H9 (cell line): Measurements from ENCODE around the gene ARHGAP40. TPM values are rescaled to one million over a fixed set of nuclear protein-coding genes. Genes with fewer than 3 reads are reported as not detected.
A peak's percentile ranks its signal among the peaks of the same experiment; 100 is the strongest.

Experiments used
- DNase-seq: peaks from one replicate; pipeline ENCODE4 v3.0.0-alpha.2; 2017
- H2AFZ ChIP-seq: one replicate; pipeline ENCODE4 v1.6.1; 2013; ENCODE audit warnings: mild to moderate bottlenecking, low read length, control low read depth, moderate library complexity
- H2AK5ac ChIP-seq: 2 replicates; pipeline ENCODE4 v1.6.1; 2013; ENCODE audit warnings: low read length, control low read depth, mixed read lengths; ENCODE audit not compliant: insufficient read length
- H2BK120ac ChIP-seq: one replicate; pipeline ENCODE4 v1.6.1; 2013; ENCODE audit warnings: low read depth, mild to moderate bottlenecking, low read length, control low read depth, inconsistent platforms; ENCODE audit not compliant: poor library complexity, severe bottlenecking
- H2BK12ac ChIP-seq: 2 replicates; pipeline ENCODE4 v1.6.1; 2013; ENCODE audit warnings: low read length, control low read depth, mixed read lengths, low read depth; ENCODE audit not compliant: insufficient read length
- H2BK15ac ChIP-seq: 2 replicates; pipeline ENCODE4 v1.6.1; 2013; ENCODE audit warnings: low read depth, low read length, control low read depth
- H2BK20ac ChIP-seq: one replicate; pipeline ENCODE4 v1.6.1; 2013; ENCODE audit warnings: low read depth, mild to moderate bottlenecking, low read length, control low read depth, inconsistent platforms; ENCODE audit not compliant: poor library complexity, severe bottlenecking
- H2BK5ac ChIP-seq: 2 replicates; pipeline ENCODE4 v1.6.1; 2013; ENCODE audit warnings: low read length, control low read depth, mixed read lengths; ENCODE audit not compliant: insufficient read length
- H3K14ac ChIP-seq: 2 replicates; pipeline ENCODE4 v1.6.1; 2013; ENCODE audit warnings: low read length, control low read depth; ENCODE audit not compliant: insufficient read depth
- H3K18ac ChIP-seq: 2 replicates; pipeline ENCODE4 v1.6.1; 2013; ENCODE audit warnings: low read depth, mild to moderate bottlenecking, mixed read lengths, low read length, control low read depth; ENCODE audit not compliant: insufficient read length
- H3K23ac ChIP-seq: 2 replicates; pipeline ENCODE4 v1.6.1; 2013; ENCODE audit warnings: low read length, control low read depth, mixed read lengths, low read depth; ENCODE audit not compliant: insufficient read length
- H3K23me2 ChIP-seq: 2 replicates; pipeline ENCODE4 v1.6.1; 2013; ENCODE audit warnings: low read depth, mild to moderate bottlenecking, mixed read lengths, low read length, control low read depth; ENCODE audit not compliant: insufficient read length, poor library complexity, severe bottlenecking
- H3K27ac ChIP-seq: 2 replicates; pipeline ENCODE4 v1.5.1; 2013; ENCODE audit warnings: low read length, control low read depth, mixed read lengths, low read depth; ENCODE audit not compliant: insufficient read length
- H3K27me3 ChIP-seq: 2 replicates; pipeline ENCODE4 v1.6.1; 2013; ENCODE audit warnings: low read length, control low read depth, inconsistent platforms; ENCODE audit not compliant: insufficient read depth
- H3K4ac ChIP-seq: 2 replicates; pipeline ENCODE4 v1.6.1; 2013; ENCODE audit warnings: low read depth, mild to moderate bottlenecking, control low read depth, inconsistent platforms, low read length, moderate library complexity
- H3K4me1 ChIP-seq: 2 replicates; pipeline ENCODE4 v1.6.1; 2013; ENCODE audit warnings: low read length, control low read depth, inconsistent platforms; ENCODE audit not compliant: insufficient read depth
- H3K4me2 ChIP-seq: 2 replicates; pipeline ENCODE4 v1.6.1; 2013; ENCODE audit warnings: low read length, control low read depth, mixed read lengths; ENCODE audit not compliant: insufficient read length, insufficient read depth
- H3K56ac ChIP-seq: 2 replicates; pipeline ENCODE4 v1.6.1; 2013; ENCODE audit warnings: low read depth, mild to moderate bottlenecking, mixed read lengths, low read length, control low read depth; ENCODE audit not compliant: insufficient read length
- H3K79me1 ChIP-seq: 2 replicates; pipeline ENCODE4 v1.6.1; 2013; ENCODE audit warnings: low read depth, mild to moderate bottlenecking, moderate library complexity, low read length, control low read depth, inconsistent platforms; ENCODE audit not compliant: insufficient read depth, poor library complexity, severe bottlenecking
- H3K79me2 ChIP-seq: 2 replicates; pipeline ENCODE4 v1.6.1; 2013; ENCODE audit warnings: low read length, control low read depth, inconsistent platforms; ENCODE audit not compliant: insufficient read depth
- H3K9ac ChIP-seq: 2 replicates; pipeline ENCODE4 v1.6.1; 2013; ENCODE audit warnings: low read length, control low read depth, mixed read lengths; ENCODE audit not compliant: insufficient read length; ENCODE audit errors: extremely low read depth
- H3K9me3 ChIP-seq: one replicate; pipeline ENCODE4 v1.6.1; 2013; ENCODE audit warnings: low read depth, low read length, inconsistent platforms; ENCODE audit not compliant: control insufficient read depth
- H3T11ph ChIP-seq: one replicate; pipeline ENCODE4 v1.6.1; 2013; ENCODE audit warnings: mild to moderate bottlenecking, low read length, control low read depth, inconsistent platforms
- H4K20me1 ChIP-seq: one replicate; pipeline ENCODE4 v1.6.1; 2013; ENCODE audit not compliant: control insufficient read depth, insufficient read length, insufficient read depth
- H4K5ac ChIP-seq: 2 replicates; pipeline ENCODE4 v1.6.1; 2013; ENCODE audit warnings: low read depth, mild to moderate bottlenecking, mixed read lengths, low read length, control low read depth; ENCODE audit not compliant: insufficient read length
- H4K8ac ChIP-seq: replicated peaks from 2 replicates; pipeline ENCODE4 v1.6.1; 2013; ENCODE audit warnings: low read length, control low read depth, mixed read lengths, low read depth; ENCODE audit not compliant: insufficient read length
- H4K91ac ChIP-seq: 2 replicates; pipeline ENCODE4 v1.6.1; 2013; ENCODE audit warnings: low read depth, mild to moderate bottlenecking, moderate library complexity, mixed read lengths, low read length, control low read depth; ENCODE audit not compliant: insufficient read length
- H3K27ac Mint-ChIP-seq, 3 experiments: 2 replicates in 2 of 3; 3 replicates in 1 of 3; pipeline ENCODE4 v1.8.0; 2020 to 2021; ENCODE audit warnings: mixed read lengths in 3 of 3, mild to moderate bottlenecking in 1 of 3, moderate library complexity in 1 of 3
- H3K27me3 Mint-ChIP-seq: 2 replicates; pipeline ENCODE4 v1.8.0; 2021; ENCODE audit warnings: low read depth, mild to moderate bottlenecking, moderate library complexity, mixed read lengths
- H3K36me3 Mint-ChIP-seq, 3 experiments: 2 replicates in 2 of 3; 3 replicates in 1 of 3; pipeline ENCODE4 v1.8.0; 2020 to 2021; ENCODE audit warnings: low read depth in 3 of 3, mixed read lengths in 3 of 3; ENCODE audit not compliant: insufficient read depth in 1 of 3
- H3K4me1 Mint-ChIP-seq, 2 experiments: 2 replicates each; pipeline ENCODE4 v1.8.0; 2020; ENCODE audit warnings: mixed read lengths in 2 of 2
- H3K4me3 Mint-ChIP-seq, 2 experiments: 2 replicates in 1 of 2; 3 replicates in 1 of 2; pipeline ENCODE4 v1.8.0; 2020 to 2021; ENCODE audit warnings: mild to moderate bottlenecking in 2 of 2, mixed read lengths in 2 of 2, moderate library complexity in 1 of 2
- H3K9me3 Mint-ChIP-seq, 2 experiments: 2 replicates in 1 of 2; 3 replicates in 1 of 2; pipeline ENCODE4 v1.8.0; 2020; ENCODE audit warnings: mild to moderate bottlenecking in 2 of 2, mixed read lengths in 2 of 2, moderate library complexity in 1 of 2
- WGBS: extraction: QIAGEN DNeasy Blood & Tissue Kit; methylation state at CpG from one replicate; pipeline ENCODE4 v1.1.7; 2013; ENCODE audit warnings: missing lambda C conversion rate, low lambda C conversion rate, mixed read lengths; ENCODE audit not compliant: insufficient read length; ENCODE audit errors: extremely low coverage; 5-methylcytosine and 5-hydroxymethylcytosine counted together
- total RNA-seq: library from RNA; stranded (reverse); gene quantifications from 2 replicates; pipeline ENCODE4 v1.2.1, GENCODE V29; 2021
- TF ChIP-seq, protein P1 (sequence below): fragments of 200-600 bp; sonication (generic); conservative IDR thresholded peaks from 3 replicates; pipeline ENCODE4 v1.8.0; 2021; ENCODE audit warnings: antibody characterized with exemption, mild to moderate bottlenecking

ARHGAP40 gene
- total RNA-seq, 1 experiment from 2014 or later: 0.17 TPM

DNA sequence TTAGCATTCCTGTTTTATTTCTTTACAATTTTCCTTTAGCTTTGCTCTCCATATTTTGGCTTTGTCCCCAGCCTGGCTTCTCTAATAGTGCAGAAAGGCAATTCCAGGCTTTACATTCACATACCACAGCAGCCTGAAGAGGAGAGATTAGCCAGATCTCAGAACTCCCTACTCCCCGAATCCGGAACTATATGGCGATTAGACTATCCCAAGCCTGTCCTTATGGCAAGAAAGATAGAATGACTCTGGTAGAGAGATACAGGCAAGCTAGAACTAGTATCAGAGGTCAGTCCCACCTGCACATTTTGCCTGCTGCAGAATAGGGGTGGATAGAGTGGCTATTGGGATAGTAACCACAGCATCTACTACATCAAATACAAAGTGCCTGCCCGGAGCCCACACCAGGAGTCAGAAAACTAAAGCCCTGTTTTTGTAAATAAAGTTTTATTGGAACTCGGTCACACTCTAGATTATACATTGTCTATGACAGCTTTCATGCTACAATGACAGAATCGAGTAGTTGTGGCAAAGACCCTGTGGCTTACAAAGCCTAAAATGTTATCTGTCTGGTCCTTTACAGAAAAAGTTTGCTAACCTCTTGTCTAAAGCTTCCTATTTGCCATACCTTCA lies 37.7 kb upstream of the ARHGAP40 start:
- Mint-ChIP-seq H3K4me3 (no peak overlapping the region), H3K36me3 (peaks cover 7 to 40% (median 22%) of the 10 kb centered on the region in 3 experiments; a peak in 6 of 7 replicates), H3K4me1 (no peaks in the 10 kb centered on the region), H3K9me3 (no peaks in the 10 kb centered on the region), H3K27me3 (no peaks in the 10 kb centered on the region), H3K27ac (0 out of 7 replicates have a peak overlapping the region, but pooled peaks of 1 of the 3 experiments have one; percentile 17)
- H3K4ac ChIP-seq: no peak overlapping the region
- H4K8ac ChIP-seq: no peak overlapping the region
- no peak overlapping the region for H2BK15ac ChIP-seq
- H3K9ac ChIP-seq: no peak overlapping the region
- H3K79me2 ChIP-seq: no peaks in the 10 kb centered on the region
- H2BK12ac ChIP-seq: no peak overlapping the region
- H2AFZ ChIP-seq: no peak overlapping the region
- no peak overlapping the region for H3K56ac ChIP-seq
- H3T11ph ChIP-seq: no peak overlapping the region
- H3K23me2 ChIP-seq: no peaks in the 10 kb centered on the region
- H3K79me1 ChIP-seq: no peaks in the 10 kb centered on the region
- H2AK5ac ChIP-seq: no peak overlapping the region
- H3K27ac ChIP-seq: no peak overlapping the region
- H3K18ac ChIP-seq: no peak overlapping the region
- H3K4me2 ChIP-seq: no peak overlapping the region
- H3K14ac ChIP-seq: no peak overlapping the region
- TF ChIP-seq, protein P1, sequence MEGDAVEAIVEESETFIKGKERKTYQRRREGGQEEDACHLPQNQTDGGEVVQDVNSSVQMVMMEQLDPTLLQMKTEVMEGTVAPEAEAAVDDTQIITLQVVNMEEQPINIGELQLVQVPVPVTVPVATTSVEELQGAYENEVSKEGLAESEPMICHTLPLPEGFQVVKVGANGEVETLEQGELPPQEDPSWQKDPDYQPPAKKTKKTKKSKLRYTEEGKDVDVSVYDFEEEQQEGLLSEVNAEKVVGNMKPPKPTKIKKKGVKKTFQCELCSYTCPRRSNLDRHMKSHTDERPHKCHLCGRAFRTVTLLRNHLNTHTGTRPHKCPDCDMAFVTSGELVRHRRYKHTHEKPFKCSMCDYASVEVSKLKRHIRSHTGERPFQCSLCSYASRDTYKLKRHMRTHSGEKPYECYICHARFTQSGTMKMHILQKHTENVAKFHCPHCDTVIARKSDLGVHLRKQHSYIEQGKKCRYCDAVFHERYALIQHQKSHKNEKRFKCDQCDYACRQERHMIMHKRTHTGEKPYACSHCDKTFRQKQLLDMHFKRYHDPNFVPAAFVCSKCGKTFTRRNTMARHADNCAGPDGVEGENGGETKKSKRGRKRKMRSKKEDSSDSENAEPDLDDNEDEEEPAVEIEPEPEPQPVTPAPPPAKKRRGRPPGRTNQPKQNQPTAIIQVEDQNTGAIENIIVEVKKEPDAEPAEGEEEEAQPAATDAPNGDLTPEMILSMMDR: no peak
- H2BK20ac ChIP-seq: no peak overlapping the region
- H2BK120ac ChIP-seq: no peak overlapping the region
- no peak overlapping the region for H4K5ac ChIP-seq
- H3K4me1 ChIP-seq: no peaks in the 10 kb centered on the region
- no peak for DNase-seq
- H2BK5ac ChIP-seq: no peak overlapping the region
- no peaks in the 10 kb centered on the region for H3K27me3 ChIP-seq
- no peaks in the 10 kb centered on the region for H3K9me3 ChIP-seq
- no CpG with 5 or more reads among the region's 6 CpGs for WGBS
- no peak overlapping the region for H4K91ac ChIP-seq
- H3K23ac ChIP-seq: no peak overlapping the region
- no peaks in the 10 kb centered on the region for H4K20me1 ChIP-seq
